EH (cell line): ENCODE measurements around the gene SUPT3H.

Source experiments
- DNase-seq: peaks from one replicate; pipeline ENCODE4 v3.0.0-alpha.2; 2015; ENCODE audit warnings: low read depth

The SUPT3H gene

DNA sequence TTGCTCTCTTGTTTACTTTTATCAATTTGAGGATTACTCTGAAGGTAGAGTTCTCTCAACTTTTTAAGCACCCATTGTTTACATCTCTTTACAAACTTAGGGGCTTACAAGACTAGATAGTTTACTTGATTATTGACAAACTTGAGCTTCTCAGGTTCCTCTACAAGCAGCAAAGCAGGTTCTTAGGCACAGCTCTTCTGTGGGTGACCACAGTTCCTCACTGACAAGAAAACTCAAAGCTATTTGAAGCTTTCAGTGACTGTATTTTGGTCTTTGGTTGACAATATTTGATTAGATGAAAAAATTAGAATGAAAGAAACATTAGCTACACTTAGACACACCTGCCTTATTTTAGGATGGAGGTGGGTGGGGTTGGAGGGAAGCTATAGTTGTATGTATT lies 376.9 kb downstream of the SUPT3H start:
- no peak for DNase-seq

DNA sequence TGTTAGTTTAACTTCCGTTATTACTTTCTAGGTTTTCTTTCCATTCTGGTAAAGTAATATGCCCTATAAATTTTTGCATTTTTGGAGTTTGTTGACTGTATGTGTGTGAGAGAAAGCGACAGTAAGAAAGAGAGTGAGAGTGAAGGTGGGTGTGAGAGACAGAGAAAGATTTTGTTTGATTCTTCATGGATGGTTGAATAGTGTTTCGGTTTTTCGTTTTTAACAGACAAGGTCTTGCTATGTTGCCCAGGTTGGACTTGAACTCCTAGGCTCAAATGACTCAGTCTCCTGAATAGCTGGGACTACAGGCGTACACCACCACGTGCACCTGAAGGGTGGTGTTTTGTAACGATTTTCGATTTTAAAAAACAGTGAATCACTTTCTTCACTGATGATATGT lies 378.7 kb downstream of the SUPT3H start:
- no peak for DNase-seq

DNA sequence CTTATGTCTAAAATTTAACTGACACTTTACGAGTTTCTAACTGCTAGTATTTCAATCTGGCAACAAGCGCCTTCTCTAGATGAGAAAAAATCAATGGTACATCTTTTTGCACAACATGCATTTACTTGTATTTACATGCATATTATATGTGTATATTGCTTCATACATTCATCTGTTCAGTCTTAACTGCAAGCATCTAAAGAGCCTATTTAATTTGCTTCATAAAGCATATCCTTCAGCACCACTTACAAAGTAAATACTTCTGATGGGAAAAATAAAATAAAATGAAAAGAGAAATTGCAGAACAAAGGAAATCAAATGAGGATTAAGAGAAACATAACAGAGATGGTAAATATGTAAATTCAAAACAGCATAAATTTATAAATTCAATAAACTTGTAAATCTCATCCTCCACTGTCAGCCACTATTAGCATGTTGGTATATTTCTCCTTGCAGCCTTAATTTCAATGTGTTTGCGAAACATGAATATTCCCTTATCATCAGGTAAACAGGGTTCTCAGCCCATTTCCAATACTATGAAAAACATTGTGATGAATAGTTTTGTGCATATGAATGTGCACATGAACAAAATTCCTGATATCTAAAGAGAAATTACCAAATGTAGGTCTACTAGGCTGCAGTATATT lies 382.1 kb downstream of the SUPT3H start:
- DNase-seq, result no peak

DNA sequence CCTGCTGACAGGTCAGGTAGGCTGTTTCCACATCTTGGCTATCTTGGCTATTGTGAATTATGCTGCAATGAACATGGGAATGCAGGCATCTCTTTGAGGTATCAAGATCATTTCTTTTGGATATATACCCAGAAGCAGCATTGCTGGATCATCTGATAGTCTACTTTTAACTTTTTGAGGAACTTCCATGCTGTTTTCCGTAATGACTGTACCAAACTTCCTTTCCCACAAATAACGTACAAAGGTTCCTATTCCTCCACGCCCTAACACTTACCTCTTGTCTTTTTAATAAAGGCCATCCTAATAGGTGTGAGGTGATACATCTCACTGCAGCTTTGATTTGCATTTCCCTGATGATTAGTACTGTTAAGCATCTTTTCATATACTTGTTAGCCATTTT lies 388.3 kb downstream of the SUPT3H start:
- DNase-seq, result no peak

GRCh38 chr6:44985006-44985405 lies 392.7 kb downstream of the SUPT3H start:
- no peak for DNase-seq

DNA sequence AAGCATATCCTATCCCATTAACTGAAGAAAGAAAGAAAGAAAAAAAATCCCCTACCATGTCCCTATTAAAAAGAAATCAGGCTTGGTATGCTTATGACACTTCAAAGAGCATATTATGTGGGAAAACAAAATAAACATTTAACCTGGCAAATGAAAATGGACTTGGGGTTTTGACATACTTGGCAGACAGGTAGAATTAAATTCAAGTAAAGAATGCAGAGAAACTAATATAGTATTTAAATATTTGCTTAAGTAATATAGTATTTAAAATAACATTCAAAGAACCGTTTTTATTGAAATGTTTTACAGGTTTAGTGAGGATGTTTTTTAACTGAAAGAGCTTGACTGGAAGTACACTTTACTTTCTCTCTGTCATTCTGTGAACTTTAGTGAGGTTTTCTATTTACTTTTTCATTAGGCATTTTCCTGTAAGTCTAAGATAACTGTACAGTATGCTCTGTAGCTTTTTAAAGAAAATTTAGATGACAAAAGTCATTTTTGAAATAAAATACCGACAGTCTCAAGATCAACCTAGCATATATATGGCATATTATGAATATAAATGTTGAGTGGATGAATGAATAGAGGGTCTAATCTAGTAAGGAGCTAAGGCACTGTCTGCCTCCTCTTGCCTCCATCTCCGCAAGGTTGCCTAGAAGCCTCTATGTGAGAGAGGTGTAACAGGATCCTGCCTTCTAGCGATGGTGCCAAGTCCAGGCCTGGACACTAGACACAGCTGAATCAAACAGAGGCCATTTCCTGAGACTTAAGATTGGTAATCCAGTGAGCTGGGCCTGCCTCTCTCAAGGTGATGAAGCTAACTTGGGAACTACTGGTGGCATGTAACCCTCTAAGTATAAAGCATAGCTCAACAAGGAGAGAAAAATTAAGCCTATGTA lies 394.0 kb downstream of the SUPT3H start:
- no peak for DNase-seq

GRCh38 chr6:44980841-44981240 lies 396.9 kb downstream of the SUPT3H start:
- DNase-seq, result no peak

- DNase-seq, result peak; percentile 8
Observed at GRCh38 chr6:44976677-44977641, 400.8 kb downstream of the SUPT3H start.

- no peak for DNase-seq
Observed at GRCh38 chr6:44974511-44974910, 403.2 kb downstream of the SUPT3H start.

DNA sequence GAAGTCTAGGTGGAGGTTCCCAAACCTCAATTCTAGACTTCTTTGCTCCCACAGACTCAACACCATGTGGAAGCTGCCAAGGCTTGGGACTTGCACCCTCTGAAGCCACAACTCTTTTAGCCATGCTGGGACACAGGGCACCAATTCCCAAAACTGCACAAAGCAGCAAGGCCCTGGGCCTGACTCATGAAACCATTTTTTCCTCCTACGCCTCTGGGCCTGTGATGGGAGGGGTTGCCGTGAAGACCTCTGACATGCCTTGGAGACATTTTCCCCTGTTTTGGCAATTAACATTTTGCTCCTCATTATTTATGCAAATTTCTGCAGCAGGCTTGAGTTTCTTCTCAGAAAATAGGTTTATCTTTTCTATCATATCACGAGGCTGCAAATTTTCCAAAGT lies 405.0 kb downstream of the SUPT3H start:
- no peak for DNase-seq

- no peak for DNase-seq
Observed at GRCh38 chr6:44969446-44970185, 408.1 kb downstream of the SUPT3H start.

GRCh38 chr6:44967481-44967880 lies 410.3 kb downstream of the SUPT3H start:
- peak; percentile 23 for DNase-seq

GRCh38 chr6:44966449-44967092 lies 411.2 kb downstream of the SUPT3H start:
- peak; percentile 81 for DNase-seq

DNA sequence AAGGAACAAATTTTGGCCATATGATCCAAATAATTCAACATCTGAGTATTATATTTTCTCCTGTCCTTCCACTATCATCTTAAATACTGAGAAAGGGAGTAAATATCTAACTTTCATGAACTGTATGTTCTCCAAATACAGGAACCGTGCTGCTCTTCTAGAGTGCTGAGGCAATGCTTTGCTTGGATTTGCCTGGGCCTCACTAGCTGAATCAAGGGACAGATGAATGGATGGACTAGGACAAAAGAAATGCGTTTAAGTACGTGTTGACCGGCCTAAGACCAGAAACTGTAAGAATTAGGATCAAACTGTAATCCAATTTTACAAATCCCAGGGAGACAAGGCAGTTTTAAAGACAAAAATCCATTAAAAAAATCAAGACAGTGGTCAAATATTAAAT lies 412.0 kb downstream of the SUPT3H start:
- DNase-seq, result no peak

DNA sequence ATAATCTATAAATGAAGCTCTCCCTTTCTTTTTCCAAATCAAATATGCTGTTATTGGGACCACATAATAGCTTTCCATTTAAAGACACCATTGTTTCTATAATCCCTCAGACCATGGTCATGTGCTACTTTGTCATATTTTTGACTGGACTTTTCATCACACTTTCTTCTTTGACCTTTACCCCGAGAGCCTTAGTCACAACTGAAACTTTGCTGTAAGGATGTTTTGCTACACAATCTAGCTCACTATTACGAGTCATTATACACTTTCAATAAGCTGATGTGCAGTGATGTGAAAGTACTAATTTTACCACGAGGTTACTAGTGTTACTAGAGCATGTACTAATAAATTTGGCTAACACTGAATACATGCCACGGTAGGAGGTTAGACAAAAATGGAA lies 416.8 kb downstream of the SUPT3H start:
- DNase-seq, result peak; percentile 42

GRCh38 chr6:44959651-44960050 lies 418.1 kb downstream of the SUPT3H start:
- DNase-seq, result no peak

GRCh38 chr6:44957156-44957555 lies 420.6 kb downstream of the SUPT3H start:
- DNase-seq, result no peak

DNA sequence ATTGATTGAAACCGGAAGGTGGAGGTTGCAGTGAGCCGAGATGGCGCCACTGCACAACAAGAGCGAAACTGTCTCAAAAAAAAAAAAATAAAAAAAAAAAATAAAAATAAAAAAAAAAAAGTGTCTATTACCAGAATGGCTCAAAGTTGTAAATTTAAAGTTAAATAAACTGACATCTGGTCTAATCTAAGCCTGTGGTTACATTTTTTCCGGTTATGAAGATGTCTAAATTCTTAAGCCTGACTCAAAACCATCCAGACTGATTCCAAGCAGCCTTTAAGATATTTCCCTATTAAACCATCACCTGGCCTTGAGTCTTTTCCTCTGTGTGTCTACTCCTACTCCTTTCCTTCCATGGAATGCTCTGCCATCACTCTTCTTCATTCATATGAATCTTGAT lies 421.3 kb downstream of the SUPT3H start:
- peak; percentile 42 for DNase-seq

- no peak for DNase-seq
Observed at GRCh38 chr6:44955145-44955544, 422.6 kb downstream of the SUPT3H start.

- no peak for DNase-seq
Observed at GRCh38 chr6:44954281-44954680, 423.5 kb downstream of the SUPT3H start.

GRCh38 chr6:44951253-44951747 lies 426.4 kb downstream of the SUPT3H start:
- no peak for DNase-seq
